ENCODE results near the gene ASB13.

The ASB13 gene

GRCh38 chr10:5668429-5668828 is 2.0 kb upstream of the ASB13 start:
- DNase-seq: no peak

GRCh38 chr10:5666841-5667630 is 641 bp upstream of the ASB13 start:
- DNase-seq: no peak

- peak; percentile 61 for DNase-seq
These were observed 905 bp downstream of the ASB13 start for GRCh38 chr10:5665373-5666007.

GRCh38 chr10:5663692-5664427 is 2.5 kb downstream of the ASB13 start:
- DNase-seq: no peak

- DNase-seq: no peak
These were observed 3.5 kb downstream of the ASB13 start for GRCh38 chr10:5662708-5663579.

- no peak for DNase-seq
These were observed 5.4 kb downstream of the ASB13 start for GRCh38 chr10:5661043-5661442.

- no peak for DNase-seq
These were observed 6.5 kb downstream of the ASB13 start for GRCh38 chr10:5659702-5660528.

GRCh38 chr10:5658871-5659618 is 7.3 kb downstream of the ASB13 start:
- DNase-seq: peak; percentile 45

- DNase-seq: no peak
These were observed 9.4 kb downstream of the ASB13 start for GRCh38 chr10:5656737-5657579.

- no peak for DNase-seq
These were observed 11.3 kb downstream of the ASB13 start for GRCh38 chr10:5655121-5655520.

GRCh38 chr10:5654218-5654755 is 12.1 kb downstream of the ASB13 start:
- no peak for DNase-seq

- no peak for DNase-seq
These were observed 13.6 kb downstream of the ASB13 start for GRCh38 chr10:5652746-5653145.

- DNase-seq: no peak
These were observed 15.0 kb downstream of the ASB13 start for GRCh38 chr10:5651388-5651764.

GRCh38 chr10:5650664-5651387 is 15.6 kb downstream of the ASB13 start:
- DNase-seq: no peak

GRCh38 chr10:5649746-5650145 is 16.6 kb downstream of the ASB13 start:
- no peak for DNase-seq

- no peak for DNase-seq
These were observed 17.6 kb downstream of the ASB13 start for GRCh38 chr10:5648494-5649457.

- DNase-seq: no peak
These were observed 18.7 kb downstream of the ASB13 start for GRCh38 chr10:5647507-5648240.

All from eye (tissue), 1 donor.